ENCODE measurements around the gene SLC35E3. TPM values are rescaled to one million over a fixed set of nuclear protein-coding genes. Genes with fewer than 3 reads are reported as not detected.

SLC35E3 gene
- total RNA-seq, 1 donor: 5.8 TPM

DNA sequence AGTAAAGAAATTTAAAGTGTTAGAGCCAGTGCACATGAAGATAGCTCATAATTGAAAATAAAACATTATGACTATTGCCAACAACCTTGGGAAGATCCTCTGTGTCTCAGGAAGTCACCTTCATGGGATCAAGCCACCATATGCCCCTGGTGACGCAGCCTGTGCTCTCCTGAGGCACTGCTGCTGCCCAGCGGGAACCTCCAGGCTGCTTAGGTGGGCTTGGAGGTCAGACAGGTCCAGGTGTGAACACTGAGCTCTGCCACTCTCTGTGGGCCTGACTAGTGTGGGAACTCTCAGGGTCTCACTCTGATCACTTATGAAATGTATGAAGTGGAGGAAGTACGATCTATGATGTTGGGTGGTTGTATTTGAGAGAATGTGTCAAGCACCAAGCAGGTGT is 16.7 kb downstream of the SLC35E3 start:
- Histone ChIP-seq H3K4me2 (ENCODE audit: insufficient read depth, low read length) (no peak overlapping the region), H3K4me1 (ENCODE audit: insufficient read depth, low read length) (no peaks in the 10 kb centered on the region), H4K20me1 (ENCODE audit: insufficient read depth, low read length) (no peaks in the 10 kb centered on the region), H3K36me3 (ENCODE audit: insufficient read depth, low read length) (peaks cover 13% of the 10 kb centered on the region), H2AFZ (ENCODE audit: low read length) (no peak overlapping the region), H3K27ac (ENCODE audit: low read depth, low read length) (no peak overlapping the region), H3K4me3 (ENCODE audit: insufficient read depth, low read length) (no peak overlapping the region), H3K27me3 (ENCODE audit: insufficient read depth, low read length) (no peaks in the 10 kb centered on the region), H3K9me3 (ENCODE audit: low read depth, low read length) (no peaks in the 10 kb centered on the region), H3K79me2 (ENCODE audit: insufficient read depth, low read length) (no peaks in the 10 kb centered on the region)
- DNase-seq (ENCODE audit: insufficient read length, low spot score, missing footprints): no peak
- TF ChIP-seq CTCF (IDR thresholded peaks at IDR 0.05; ENCODE audit: extremely low read depth, low read depth, low read length): no peak

GRCh38 chr12:68765696-68766095 is 19.7 kb downstream of the SLC35E3 start:
- no peaks in the 10 kb centered on the region for H3K4me1 ChIP-seq (ENCODE audit: insufficient read depth, low read length)
- no peak for TF ChIP-seq CTCF (IDR thresholded peaks at IDR 0.05; ENCODE audit: extremely low read depth, low read depth, low read length)
- H3K27me3 ChIP-seq (ENCODE audit: insufficient read depth, low read length): no peaks in the 10 kb centered on the region
- H3K79me2 ChIP-seq (ENCODE audit: insufficient read depth, low read length): no peaks in the 10 kb centered on the region
- H4K20me1 ChIP-seq (ENCODE audit: insufficient read depth, low read length): no peaks in the 10 kb centered on the region
- H2AFZ ChIP-seq (ENCODE audit: low read length): no peak overlapping the region
- peaks cover 8% of the 10 kb centered on the region for H3K36me3 ChIP-seq (ENCODE audit: insufficient read depth, low read length)
- no peak overlapping the region for H3K27ac ChIP-seq (ENCODE audit: low read depth, low read length)
- H3K4me3 ChIP-seq (ENCODE audit: insufficient read depth, low read length): no peak overlapping the region
- no peaks in the 10 kb centered on the region for H3K9me3 ChIP-seq (ENCODE audit: low read depth, low read length)
- no peak overlapping the region for H3K4me2 ChIP-seq (ENCODE audit: insufficient read depth, low read length)
- DNase-seq (ENCODE audit: insufficient read length, low spot score, missing footprints): no peak

DNA sequence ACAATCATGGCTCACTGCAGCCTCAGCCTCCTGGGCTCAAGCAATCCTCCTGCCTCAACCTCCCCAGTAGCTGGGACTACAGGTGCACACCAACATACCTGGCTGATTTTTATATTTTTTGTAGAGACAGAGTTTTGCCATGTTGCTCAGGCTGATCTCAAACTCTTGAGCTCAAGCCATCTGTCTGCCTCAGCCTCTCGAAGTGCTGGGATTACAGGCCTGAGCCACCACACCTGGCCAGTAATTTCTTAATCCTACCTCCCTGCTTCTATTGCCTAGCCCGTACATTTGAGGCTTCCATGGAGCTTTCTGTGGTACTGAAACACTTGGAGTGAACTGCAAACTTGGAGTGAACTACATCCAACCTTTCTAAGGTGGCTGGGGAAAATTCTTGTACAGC is 20.7 kb downstream of the SLC35E3 start:
- no peaks in the 10 kb centered on the region for H3K79me2 ChIP-seq (ENCODE audit: insufficient read depth, low read length)

DNA sequence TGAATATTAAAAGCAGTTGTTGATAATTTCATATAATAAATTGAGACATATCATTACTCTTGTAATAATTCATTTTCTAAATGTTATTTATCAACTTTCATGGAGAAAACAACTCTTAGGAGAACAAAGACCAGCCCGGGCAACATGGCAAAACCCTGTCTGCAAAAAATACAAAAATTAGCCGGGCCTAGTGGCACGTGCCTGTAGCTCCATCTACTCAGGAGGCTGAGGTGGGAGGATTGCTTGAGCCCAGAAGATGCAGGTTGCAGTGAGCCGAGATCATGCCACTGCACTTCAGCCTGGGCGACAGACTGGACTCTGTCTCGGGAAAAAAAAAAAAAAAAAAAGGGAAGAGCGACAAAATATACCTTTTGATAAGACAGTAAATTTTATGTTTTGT is 21.2 kb downstream of the SLC35E3 start:
- Histone ChIP-seq H3K79me2 (ENCODE audit: insufficient read depth, low read length) (no peaks in the 10 kb centered on the region), H3K4me1 (ENCODE audit: insufficient read depth, low read length) (no peaks in the 10 kb centered on the region), H3K9me3 (ENCODE audit: low read depth, low read length) (no peaks in the 10 kb centered on the region), H2AFZ (ENCODE audit: low read length) (no peak overlapping the region), H3K27me3 (ENCODE audit: insufficient read depth, low read length) (no peaks in the 10 kb centered on the region), H3K4me2 (ENCODE audit: insufficient read depth, low read length) (no peak overlapping the region), H3K27ac (ENCODE audit: low read depth, low read length) (no peak overlapping the region), H3K36me3 (ENCODE audit: insufficient read depth, low read length) (peaks cover 8% of the 10 kb centered on the region), H4K20me1 (ENCODE audit: insufficient read depth, low read length) (no peaks in the 10 kb centered on the region), H3K4me3 (ENCODE audit: insufficient read depth, low read length) (no peak overlapping the region)
- no peak for DNase-seq (ENCODE audit: insufficient read length, low spot score, missing footprints)
- no peak for TF ChIP-seq CTCF (IDR thresholded peaks at IDR 0.05; ENCODE audit: extremely low read depth, low read depth, low read length)

More for the DNA sequence above, 20.7 kb downstream of the SLC35E3 start:
- Histone ChIP-seq H4K20me1 (ENCODE audit: insufficient read depth, low read length) (no peaks in the 10 kb centered on the region), H3K4me2 (ENCODE audit: insufficient read depth, low read length) (no peak overlapping the region), H2AFZ (ENCODE audit: low read length) (no peak overlapping the region), H3K9me3 (ENCODE audit: low read depth, low read length) (no peaks in the 10 kb centered on the region), H3K4me3 (ENCODE audit: insufficient read depth, low read length) (no peak overlapping the region), H3K27me3 (ENCODE audit: insufficient read depth, low read length) (no peaks in the 10 kb centered on the region), H3K36me3 (ENCODE audit: insufficient read depth, low read length) (peaks cover 8% of the 10 kb centered on the region), H3K27ac (ENCODE audit: low read depth, low read length) (no peak overlapping the region), H3K4me1 (ENCODE audit: insufficient read depth, low read length) (no peaks in the 10 kb centered on the region)
- TF ChIP-seq CTCF (IDR thresholded peaks at IDR 0.05; ENCODE audit: extremely low read depth, low read depth, low read length): no peak
- no peak for DNase-seq (ENCODE audit: insufficient read length, low spot score, missing footprints)
